Muscle layer of colon (tissue), 2 donors: ENCODE data around the gene SLX4IP.
"Not testable (repeated sequence)": the region's sequence is repeated elsewhere in the genome, so short reads cannot be mapped to it uniquely, and the experiment has no call there.

Experiments used
- H3K27ac ChIP-seq: one replicate; pipeline ENCODE4 v1.7.0; 2013; ENCODE audit warnings: low read depth, mild to moderate bottlenecking, low read length, moderate library complexity
- H3K27me3 ChIP-seq, 2 donors: one replicate each; pipeline ENCODE4 v1.7.0; 2013; ENCODE audit warnings: low read length in 2 of 2, mild to moderate bottlenecking in 2 of 2; ENCODE audit not compliant: insufficient read depth in 2 of 2, control insufficient read depth in 1 of 2
- H3K36me3 ChIP-seq: one replicate; pipeline ENCODE4 v1.7.0; 2013; ENCODE audit warnings: mild to moderate bottlenecking, low read length; ENCODE audit not compliant: insufficient read depth
- H3K4me1 ChIP-seq: one replicate; pipeline ENCODE4 v1.7.0; 2013; ENCODE audit warnings: mild to moderate bottlenecking, low read length; ENCODE audit not compliant: insufficient read depth
- H3K4me3 ChIP-seq, 2 donors: one replicate each; pipeline ENCODE4 v1.7.0; 2013; ENCODE audit warnings: low read length in 2 of 2, low read depth in 1 of 2, mild to moderate bottlenecking in 1 of 2, moderate library complexity in 1 of 2
- H3K9ac ChIP-seq: one replicate; pipeline ENCODE4 v1.7.0; 2013; ENCODE audit warnings: low read length
- H3K9me3 ChIP-seq: one replicate; pipeline ENCODE4 v1.7.0; 2013; ENCODE audit warnings: mild to moderate bottlenecking, low read length
- donor health status: abdominal sarcoma.
- donor health status: Adenocarcinoma of cecum.

Gene SLX4IP

GRCh38 chr20:10434832-10435812 is at the start of gene SLX4IP:
Gene SLX4IP (plus strand): TSS chr20:10435305. CDS start chr20:10458205, 22,900 bp downstream.
- no peaks in the 10 kb centered on the region for H3K9me3 ChIP-seq
- no peaks in the 10 kb centered on the region for H3K36me3 ChIP-seq
- H3K9ac ChIP-seq: peak within 1 kb of the TSS; percentile 79
- peak within 1 kb of the TSS; percentile 99 for H3K27ac ChIP-seq
- no peaks in the 10 kb centered on the region for H3K27me3 ChIP-seq
- peak within 1 kb of the TSS; percentile 84 to 98 for H3K4me3 ChIP-seq
- peaks cover 13% of the 10 kb centered on the region for H3K4me1 ChIP-seq

GRCh38 chr20:10385850-10386544 is 49.1 kb upstream of the SLX4IP start:
- H3K27ac ChIP-seq: no peak overlapping the region
- H3K27me3 ChIP-seq: no peaks in the 10 kb centered on the region
- H3K4me1 ChIP-seq: no peaks in the 10 kb centered on the region
- no peak overlapping the region for H3K9ac ChIP-seq
- H3K36me3 ChIP-seq: no peaks in the 10 kb centered on the region
- H3K9me3 ChIP-seq: no peaks in the 10 kb centered on the region
- H3K4me3 ChIP-seq: no peak overlapping the region

GRCh38 chr20:10387686-10388085 is 47.4 kb upstream of the SLX4IP start:
- no peaks in the 10 kb centered on the region for H3K36me3 ChIP-seq
- no peaks in the 10 kb centered on the region for H3K4me1 ChIP-seq
- H3K9ac ChIP-seq: no peak overlapping the region
- no peaks in the 10 kb centered on the region for H3K9me3 ChIP-seq
- no peak overlapping the region for H3K27ac ChIP-seq
- no peak overlapping the region for H3K4me3 ChIP-seq
- no peaks in the 10 kb centered on the region for H3K27me3 ChIP-seq

GRCh38 chr20:10388597-10388996 is 46.5 kb upstream of the SLX4IP start:
- no peaks in the 10 kb centered on the region for H3K27me3 ChIP-seq
- H3K36me3 ChIP-seq: no peaks in the 10 kb centered on the region

GRCh38 chr20:10390709-10391108 is 44.4 kb upstream of the SLX4IP start:
- no peak overlapping the region for H3K27ac ChIP-seq
- no peak overlapping the region for H3K9ac ChIP-seq
- H3K36me3 ChIP-seq: no peaks in the 10 kb centered on the region
- no peak overlapping the region for H3K4me3 ChIP-seq
- H3K4me1 ChIP-seq: no peaks in the 10 kb centered on the region
- no peaks in the 10 kb centered on the region for H3K9me3 ChIP-seq
- no peaks in the 10 kb centered on the region for H3K27me3 ChIP-seq

More at GRCh38 chr20:10388597-10388996, 46.5 kb upstream of the SLX4IP start:
- Histone ChIP-seq H3K9ac (no peak overlapping the region), H3K4me3 (no peak overlapping the region), H3K27ac (no peak overlapping the region), H3K9me3 (no peaks in the 10 kb centered on the region), H3K4me1 (no peaks in the 10 kb centered on the region)

GRCh38 chr20:10394752-10395151 is 40.4 kb upstream of the SLX4IP start:
- not testable (repeated sequence) for H3K27me3 ChIP-seq, H3K9me3 ChIP-seq, H3K4me1 ChIP-seq, H3K9ac ChIP-seq, H3K4me3 ChIP-seq, H3K27ac ChIP-seq, H3K36me3 ChIP-seq

- H3K4me1 ChIP-seq: no peaks in the 10 kb centered on the region
- H3K9me3 ChIP-seq: no peaks in the 10 kb centered on the region
- H3K27ac ChIP-seq: no peak overlapping the region
- no peak overlapping the region for H3K4me3 ChIP-seq
- H3K36me3 ChIP-seq: no peaks in the 10 kb centered on the region
- no peaks in the 10 kb centered on the region for H3K27me3 ChIP-seq
- no peak overlapping the region for H3K9ac ChIP-seq
Observed at GRCh38 chr20:10398834-10399369, 36.2 kb upstream of the SLX4IP start.

- Histone ChIP-seq H3K9ac (no peak overlapping the region), H3K27ac (no peak overlapping the region), H3K4me3 (no peak overlapping the region), H3K27me3 (no peaks in the 10 kb centered on the region), H3K9me3 (no peaks in the 10 kb centered on the region), H3K4me1 (no peaks in the 10 kb centered on the region), H3K36me3 (peaks cover 17% of the 10 kb centered on the region)
Observed at GRCh38 chr20:10402938-10403608, 32.0 kb upstream of the SLX4IP start.

GRCh38 chr20:10404023-10404628 is 31.0 kb upstream of the SLX4IP start:
- no peaks in the 10 kb centered on the region for H3K4me1 ChIP-seq
- H3K36me3 ChIP-seq: peaks cover 17% of the 10 kb centered on the region
- no peak overlapping the region for H3K9ac ChIP-seq
- no peaks in the 10 kb centered on the region for H3K9me3 ChIP-seq
- no peak overlapping the region for H3K4me3 ChIP-seq
- H3K27ac ChIP-seq: no peak overlapping the region
- H3K27me3 ChIP-seq: no peaks in the 10 kb centered on the region

GRCh38 chr20:10404959-10405530 is 30.1 kb upstream of the SLX4IP start:
- no peaks in the 10 kb centered on the region for H3K27me3 ChIP-seq
- H3K4me1 ChIP-seq: no peaks in the 10 kb centered on the region
- H3K36me3 ChIP-seq: peaks cover 17% of the 10 kb centered on the region
- no peak overlapping the region for H3K9ac ChIP-seq
- H3K9me3 ChIP-seq: no peaks in the 10 kb centered on the region
- H3K4me3 ChIP-seq: no peak overlapping the region
- no peak overlapping the region for H3K27ac ChIP-seq
